ENCODE data around the gene RHBDF1.
"Not testable (repeated sequence)": the region's sequence is repeated elsewhere in the genome, so short reads cannot be mapped to it uniquely, and the experiment has no call there.

Gene RHBDF1

GRCh38 chr16:35678-36305 is 36.6 kb downstream of the RHBDF1 start:
- intact Hi-C loops (cut with micrococcal nuclease) = no loop called here
- H3K9me3 Mint-ChIP-seq = no peaks in the 10 kb centered on the region
- peak overlapping the region; percentile 36 for H3K27ac Mint-ChIP-seq
- H3K36me3 Mint-ChIP-seq (ENCODE audit: low read depth) = peaks cover 15% of the 10 kb centered on the region
- H3K4me3 Mint-ChIP-seq = no peak overlapping the region
- no peaks in the 10 kb centered on the region for H3K27me3 Mint-ChIP-seq
- peaks cover 44% of the 10 kb centered on the region for H3K4me1 Mint-ChIP-seq (ENCODE audit: low read depth)

GRCh38 chr16:35011-35677 is 37.3 kb downstream of the RHBDF1 start:
- H3K27ac Mint-ChIP-seq = peak overlapping the region; percentile 36

GRCh38 chr16:34648-34987 is 37.8 kb downstream of the RHBDF1 start:
- no peaks in the 10 kb centered on the region for H3K27me3 Mint-ChIP-seq
- peaks cover 15% of the 10 kb centered on the region for H3K36me3 Mint-ChIP-seq (ENCODE audit: low read depth)
- no peak overlapping the region for H3K4me3 Mint-ChIP-seq
- intact Hi-C loops (cut with micrococcal nuclease) = no loop called here
- no peaks in the 10 kb centered on the region for H3K9me3 Mint-ChIP-seq
- peaks cover 44% of the 10 kb centered on the region for H3K4me1 Mint-ChIP-seq (ENCODE audit: low read depth)
- peak overlapping the region; percentile 36 for H3K27ac Mint-ChIP-seq

More at GRCh38 chr16:35011-35677, 37.3 kb downstream of the RHBDF1 start:
- intact Hi-C loops (cut with micrococcal nuclease) = no loop called here
- H3K36me3 Mint-ChIP-seq (ENCODE audit: low read depth) = peaks cover 15% of the 10 kb centered on the region
- no peak overlapping the region for H3K4me3 Mint-ChIP-seq
- H3K9me3 Mint-ChIP-seq = no peaks in the 10 kb centered on the region
- no peaks in the 10 kb centered on the region for H3K27me3 Mint-ChIP-seq
- peaks cover 44% of the 10 kb centered on the region for H3K4me1 Mint-ChIP-seq (ENCODE audit: low read depth)

- H3K4me3 Mint-ChIP-seq = no peak overlapping the region
- no peaks in the 10 kb centered on the region for H3K27me3 Mint-ChIP-seq
- intact Hi-C loops (cut with micrococcal nuclease) = no loop called here
- H3K9me3 Mint-ChIP-seq = no peaks in the 10 kb centered on the region
- peak overlapping the region; percentile 36 for H3K27ac Mint-ChIP-seq
- H3K4me1 Mint-ChIP-seq (ENCODE audit: low read depth) = peaks cover 38% of the 10 kb centered on the region
- peaks cover 11% of the 10 kb centered on the region for H3K36me3 Mint-ChIP-seq (ENCODE audit: low read depth)
Measured at GRCh38 chr16:33877-34647, 38.4 kb downstream of the RHBDF1 start.

GRCh38 chr16:33154-33876 is 39.1 kb downstream of the RHBDF1 start:
- H3K9me3 Mint-ChIP-seq; H3K27me3 Mint-ChIP-seq; intact Hi-C loops (cut with micrococcal nuclease); H3K36me3 Mint-ChIP-seq (ENCODE audit: low read depth); H3K4me3 Mint-ChIP-seq: not testable (repeated sequence)
- H3K27ac Mint-ChIP-seq = peak overlapping the region; percentile 36
- H3K4me1 Mint-ChIP-seq (ENCODE audit: low read depth) = peaks cover 31% of the 10 kb centered on the region

- H3K4me1 Mint-ChIP-seq (ENCODE audit: low read depth) = peaks cover 22% of the 10 kb centered on the region
- H3K27me3 Mint-ChIP-seq; H3K4me3 Mint-ChIP-seq; H3K27ac Mint-ChIP-seq; H3K36me3 Mint-ChIP-seq (ENCODE audit: low read depth); intact Hi-C loops (cut with micrococcal nuclease); H3K9me3 Mint-ChIP-seq: not testable (repeated sequence)
Measured at GRCh38 chr16:30627-31026, 41.8 kb downstream of the RHBDF1 start.

GRCh38 chr16:25926-26348 is 46.5 kb downstream of the RHBDF1 start:
- H3K36me3 Mint-ChIP-seq (ENCODE audit: low read depth); H3K4me3 Mint-ChIP-seq; H3K27me3 Mint-ChIP-seq; intact Hi-C loops (cut with micrococcal nuclease); H3K27ac Mint-ChIP-seq; H3K4me1 Mint-ChIP-seq (ENCODE audit: low read depth); H3K9me3 Mint-ChIP-seq: not testable (repeated sequence)

- H3K27ac Mint-ChIP-seq; H3K4me1 Mint-ChIP-seq (ENCODE audit: low read depth); H3K36me3 Mint-ChIP-seq (ENCODE audit: low read depth); H3K4me3 Mint-ChIP-seq; H3K9me3 Mint-ChIP-seq; intact Hi-C loops (cut with micrococcal nuclease); H3K27me3 Mint-ChIP-seq: not testable (repeated sequence)
Measured at GRCh38 chr16:24151-24550, 48.3 kb downstream of the RHBDF1 start.

- H3K4me3 Mint-ChIP-seq; intact Hi-C loops (cut with micrococcal nuclease); H3K36me3 Mint-ChIP-seq (ENCODE audit: low read depth): not testable (repeated sequence)
Measured at GRCh38 chr16:20886-21285, 51.5 kb downstream of the RHBDF1 start.

GRCh38 chr16:17062-17765 is 55.2 kb downstream of the RHBDF1 start:
- intact Hi-C loops (cut with micrococcal nuclease); H3K4me3 Mint-ChIP-seq; H3K4me1 Mint-ChIP-seq (ENCODE audit: low read depth); H3K27ac Mint-ChIP-seq; H3K27me3 Mint-ChIP-seq; H3K9me3 Mint-ChIP-seq; H3K36me3 Mint-ChIP-seq (ENCODE audit: low read depth): not testable (repeated sequence)

More at GRCh38 chr16:20886-21285, 51.5 kb downstream of the RHBDF1 start:
- not testable (repeated sequence) for H3K9me3 Mint-ChIP-seq; H3K27me3 Mint-ChIP-seq; H3K27ac Mint-ChIP-seq; H3K4me1 Mint-ChIP-seq (ENCODE audit: low read depth)

- H3K27me3 Mint-ChIP-seq; H3K4me3 Mint-ChIP-seq; H3K4me1 Mint-ChIP-seq (ENCODE audit: low read depth); H3K9me3 Mint-ChIP-seq; H3K36me3 Mint-ChIP-seq (ENCODE audit: low read depth); intact Hi-C loops (cut with micrococcal nuclease); H3K27ac Mint-ChIP-seq: not testable (repeated sequence)
Measured at GRCh38 chr16:10772-11171, 61.7 kb downstream of the RHBDF1 start.

- Mint-ChIP-seq H3K27me3 (no peaks in the 10 kb centered on the region), H3K27ac (no peak overlapping the region), H3K36me3 (ENCODE audit: low read depth) (no peaks in the 10 kb centered on the region), H3K4me3 (peak overlapping the region; percentile 64), H3K4me1 (ENCODE audit: low read depth) (no peaks in the 10 kb centered on the region), H3K9me3 (no peaks in the 10 kb centered on the region)
- intact Hi-C loops (cut with micrococcal nuclease) = no loop called here
Measured at GRCh38 chr16:9903-10665, 62.3 kb downstream of the RHBDF1 start.
